Breast epithelium (tissue), 3 donors: ENCODE results near the gene CEP295NL.

ENCODE experiments used
- POLR2A ChIP-seq: fragments of 450-650 bp; IDR thresholded peaks from one replicate; pipeline ENCODE4 v1.6.1; 2016; ENCODE audit warnings: antibody characterized with exemption, mild to moderate bottlenecking, moderate library complexity
- POLR2AphosphoS5 ChIP-seq, 3 donors: sonication (generic); formaldehyde crosslinking; IDR thresholded peaks; one replicate each; pipeline ENCODE4 v1.6.1; 2017; ENCODE audit warnings: antibody characterized with exemption in 3 of 3
- TF ChIP-seq, protein P1 (sequence below), 3 donors: fragments of 450-650 bp; IDR thresholded peaks; one replicate each; pipeline ENCODE4 v1.5.1; 2016 to 2017; ENCODE audit warnings: antibody characterized with exemption in 3 of 3, mild to moderate bottlenecking in 3 of 3, moderate library complexity in 3 of 3

DNA sequence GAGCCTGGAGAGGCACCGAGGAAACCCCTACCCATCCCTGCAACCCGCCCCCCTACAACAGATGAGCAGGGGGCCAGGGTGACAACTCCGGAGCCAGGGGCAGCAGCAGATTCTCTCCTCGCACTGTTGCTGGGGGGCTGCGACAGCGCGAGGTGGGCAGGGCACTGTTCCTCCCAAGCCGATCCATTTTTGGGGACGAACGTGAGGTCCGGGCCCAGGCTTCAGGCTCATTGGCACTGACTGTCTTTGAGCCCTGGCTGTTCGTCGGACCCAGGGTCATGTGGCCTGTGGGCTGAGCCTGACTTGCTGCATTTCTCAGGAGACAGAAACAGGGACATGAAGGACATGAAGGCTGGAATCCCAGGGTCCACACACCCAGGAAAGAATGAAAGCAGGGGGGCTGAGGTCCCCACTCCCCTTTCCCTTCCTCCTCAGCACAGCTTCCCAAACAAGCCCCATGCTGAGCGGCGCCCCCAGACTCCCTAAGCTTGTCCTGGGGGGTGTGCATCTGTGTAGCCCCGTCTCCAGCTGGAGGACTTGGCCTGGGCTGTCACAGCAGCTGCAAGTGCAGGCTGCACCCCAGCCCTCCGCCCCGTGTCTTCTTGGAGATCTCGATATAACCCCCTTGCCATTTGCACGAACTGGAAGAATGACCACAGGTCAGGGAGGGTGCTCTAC lies 18.7 kb downstream of the CEP295NL start:
- TF ChIP-seq, protein P1, sequence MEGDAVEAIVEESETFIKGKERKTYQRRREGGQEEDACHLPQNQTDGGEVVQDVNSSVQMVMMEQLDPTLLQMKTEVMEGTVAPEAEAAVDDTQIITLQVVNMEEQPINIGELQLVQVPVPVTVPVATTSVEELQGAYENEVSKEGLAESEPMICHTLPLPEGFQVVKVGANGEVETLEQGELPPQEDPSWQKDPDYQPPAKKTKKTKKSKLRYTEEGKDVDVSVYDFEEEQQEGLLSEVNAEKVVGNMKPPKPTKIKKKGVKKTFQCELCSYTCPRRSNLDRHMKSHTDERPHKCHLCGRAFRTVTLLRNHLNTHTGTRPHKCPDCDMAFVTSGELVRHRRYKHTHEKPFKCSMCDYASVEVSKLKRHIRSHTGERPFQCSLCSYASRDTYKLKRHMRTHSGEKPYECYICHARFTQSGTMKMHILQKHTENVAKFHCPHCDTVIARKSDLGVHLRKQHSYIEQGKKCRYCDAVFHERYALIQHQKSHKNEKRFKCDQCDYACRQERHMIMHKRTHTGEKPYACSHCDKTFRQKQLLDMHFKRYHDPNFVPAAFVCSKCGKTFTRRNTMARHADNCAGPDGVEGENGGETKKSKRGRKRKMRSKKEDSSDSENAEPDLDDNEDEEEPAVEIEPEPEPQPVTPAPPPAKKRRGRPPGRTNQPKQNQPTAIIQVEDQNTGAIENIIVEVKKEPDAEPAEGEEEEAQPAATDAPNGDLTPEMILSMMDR (IDR thresholded peaks at IDR 0.05), result no peak
- TF ChIP-seq POLR2A (no peak), POLR2AphosphoS5 (IDR thresholded peaks at IDR 0.05) (no peak)
